Fibroblast of the aortic adventitia (primary cell): Measurements from ENCODE around the gene TFCP2. TPM values are rescaled to one million over a fixed set of nuclear protein-coding genes. Genes with fewer than 3 reads are reported as not detected.

Experiments used
- DNase-seq: peaks from one replicate; pipeline ENCODE4 v3.0.0-alpha.2; 2010; ENCODE audit warnings: low read depth
- H3K4me3 ChIP-seq: 2 replicates; pipeline ENCODE4 v1.5.1; 2011; ENCODE audit warnings: low read depth, mild to moderate bottlenecking, control low read depth, low read length, moderate library complexity
- CTCF ChIP-seq: IDR thresholded peaks from 2 replicates; pipeline ENCODE4 v1.5.1; 2011; ENCODE audit warnings: mild to moderate bottlenecking, low read length, control low read depth, inconsistent platforms; ENCODE audit not compliant: insufficient read depth
- total RNA-seq: library from RNA; depleted of rRNA; stranded (reverse); fragments of >200 nt; gene quantifications from 2 replicates; pipeline ENCODE4 v1.2.3, GENCODE V29; 2012; ENCODE audit warnings: low replicate concordance

TFCP2 gene
- total RNA-seq, 1 donor = 10.8 TPM

GRCh38 chr12:51189790-51190355 lies 16.9 kb upstream of the TFCP2 start:
- no peak for DNase-seq
- no peak for TF ChIP-seq CTCF
- no peak overlapping the region for H3K4me3 ChIP-seq

GRCh38 chr12:51188359-51189051 lies 15.6 kb upstream of the TFCP2 start:
- no peak for DNase-seq
- no peak overlapping the region for H3K4me3 ChIP-seq

GRCh38 chr12:51187370-51187987 lies 14.5 kb upstream of the TFCP2 start:
- no peak for TF ChIP-seq CTCF
- H3K4me3 ChIP-seq = no peak overlapping the region
- DNase-seq = no peak

More at GRCh38 chr12:51188359-51189051, 15.6 kb upstream of the TFCP2 start:
- no peak for TF ChIP-seq CTCF

GRCh38 chr12:51186465-51187085 lies 13.6 kb upstream of the TFCP2 start:
- DNase-seq = no peak
- no peak overlapping the region for H3K4me3 ChIP-seq
- TF ChIP-seq CTCF = no peak

- H3K4me3 ChIP-seq = no peak overlapping the region
- TF ChIP-seq CTCF = no peak
- no peak for DNase-seq
These were observed 12.3 kb upstream of the TFCP2 start for GRCh38 chr12:51185171-51185717.

GRCh38 chr12:51183816-51184215 lies 10.9 kb upstream of the TFCP2 start:
- TF ChIP-seq CTCF = no peak
- peak; percentile 52 for DNase-seq
- no peak overlapping the region for H3K4me3 ChIP-seq
